ENCODE data around the gene PHLDB2. TPM values are rescaled to one million over a fixed set of nuclear protein-coding genes. Genes with fewer than 3 reads are reported as not detected.

The PHLDB2 gene
- total RNA-seq, 1 donor from 2014 or later, result 37.2 TPM

- Mint-ChIP-seq H3K9me3 (peaks cover 20% of the 10 kb centered on the region), H3K4me3 (no peak overlapping the region), H3K27me3 (ENCODE audit: low read depth) (no peaks in the 10 kb centered on the region), H3K27ac (no peak overlapping the region), H3K36me3 (peaks cover 3% of the 10 kb centered on the region), H3K4me1 (peaks cover 17% of the 10 kb centered on the region)
- TF ChIP-seq, protein P1, sequence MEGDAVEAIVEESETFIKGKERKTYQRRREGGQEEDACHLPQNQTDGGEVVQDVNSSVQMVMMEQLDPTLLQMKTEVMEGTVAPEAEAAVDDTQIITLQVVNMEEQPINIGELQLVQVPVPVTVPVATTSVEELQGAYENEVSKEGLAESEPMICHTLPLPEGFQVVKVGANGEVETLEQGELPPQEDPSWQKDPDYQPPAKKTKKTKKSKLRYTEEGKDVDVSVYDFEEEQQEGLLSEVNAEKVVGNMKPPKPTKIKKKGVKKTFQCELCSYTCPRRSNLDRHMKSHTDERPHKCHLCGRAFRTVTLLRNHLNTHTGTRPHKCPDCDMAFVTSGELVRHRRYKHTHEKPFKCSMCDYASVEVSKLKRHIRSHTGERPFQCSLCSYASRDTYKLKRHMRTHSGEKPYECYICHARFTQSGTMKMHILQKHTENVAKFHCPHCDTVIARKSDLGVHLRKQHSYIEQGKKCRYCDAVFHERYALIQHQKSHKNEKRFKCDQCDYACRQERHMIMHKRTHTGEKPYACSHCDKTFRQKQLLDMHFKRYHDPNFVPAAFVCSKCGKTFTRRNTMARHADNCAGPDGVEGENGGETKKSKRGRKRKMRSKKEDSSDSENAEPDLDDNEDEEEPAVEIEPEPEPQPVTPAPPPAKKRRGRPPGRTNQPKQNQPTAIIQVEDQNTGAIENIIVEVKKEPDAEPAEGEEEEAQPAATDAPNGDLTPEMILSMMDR (IDR thresholded peaks at IDR 0.05; ENCODE audit: unreplicated experiment), result no peak
- DNase-seq (ENCODE audit: low spot score in 2 of 2, unreplicated experiment in 2 of 2), result no peak
These were observed 35.7 kb upstream of the PHLDB2 start for GRCh38 chr3:111823341-111823855.

GRCh38 chr3:111824351-111824750, 34.7 kb upstream of the PHLDB2 start:
- Mint-ChIP-seq H3K27me3 (ENCODE audit: low read depth) (no peaks in the 10 kb centered on the region), H3K36me3 (peaks cover 3% of the 10 kb centered on the region), H3K9me3 (peaks cover 11% of the 10 kb centered on the region), H3K27ac (no peak overlapping the region), H3K4me1 (peaks cover 22% of the 10 kb centered on the region), H3K4me3 (no peak overlapping the region)
- TF ChIP-seq, protein P1 (IDR thresholded peaks at IDR 0.05; ENCODE audit: unreplicated experiment), result no peak
- no peak for DNase-seq (ENCODE audit: low spot score in 2 of 2, unreplicated experiment in 2 of 2)

DNA sequence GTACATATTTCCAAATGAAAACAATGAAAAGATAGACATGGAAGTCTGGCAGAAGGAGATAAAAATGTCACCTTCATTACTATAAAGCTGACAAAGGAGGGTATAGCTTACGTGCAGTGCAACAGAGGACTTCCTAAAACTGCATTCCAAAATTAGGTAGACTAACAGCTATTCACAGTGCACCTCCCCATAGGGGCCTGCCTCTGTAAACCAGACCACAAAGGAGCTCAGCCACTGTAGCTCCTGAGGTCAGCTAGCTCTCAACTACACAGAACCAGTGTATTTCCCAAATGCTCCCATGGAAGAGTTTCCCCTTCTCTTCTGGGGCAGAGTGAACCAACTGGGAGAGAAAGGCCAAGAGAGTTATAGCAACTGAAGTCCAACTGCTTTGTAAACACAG, 31.2 kb upstream of the PHLDB2 start:
- no peaks in the 10 kb centered on the region for H3K36me3 Mint-ChIP-seq
- H3K4me3 Mint-ChIP-seq, result no peak overlapping the region
- no peak overlapping the region for H3K27ac Mint-ChIP-seq
- no peaks in the 10 kb centered on the region for H3K27me3 Mint-ChIP-seq (ENCODE audit: low read depth)
- H3K4me1 Mint-ChIP-seq, result peaks cover 19% of the 10 kb centered on the region
- no peak for DNase-seq (ENCODE audit: low spot score in 2 of 2, unreplicated experiment in 2 of 2)
- no peaks in the 10 kb centered on the region for H3K9me3 Mint-ChIP-seq
- TF ChIP-seq, protein P1 (IDR thresholded peaks at IDR 0.05; ENCODE audit: unreplicated experiment), result no peak

DNA sequence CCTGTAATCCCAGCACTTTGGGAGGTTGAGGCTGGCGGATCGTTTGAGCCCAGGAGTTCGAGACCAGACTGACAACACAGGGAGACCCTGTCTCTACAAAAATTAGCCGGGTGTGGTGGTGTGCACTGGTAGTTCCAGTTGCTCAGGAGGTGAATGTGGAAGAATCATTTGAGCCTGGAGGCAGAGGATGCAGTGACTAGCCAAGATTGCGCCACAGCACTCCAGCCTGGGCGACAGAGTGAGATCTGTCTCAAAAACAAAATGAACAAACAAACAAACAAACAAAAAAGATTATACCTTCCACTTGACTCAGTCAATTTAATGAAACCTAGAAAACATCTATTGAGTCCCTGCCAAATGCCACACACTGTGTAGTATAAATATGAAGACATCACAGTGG, 30.5 kb upstream of the PHLDB2 start:
- Mint-ChIP-seq H3K27ac (no peak overlapping the region), H3K27me3 (ENCODE audit: low read depth) (no peaks in the 10 kb centered on the region), H3K4me1 (peaks cover 15% of the 10 kb centered on the region), H3K4me3 (no peak overlapping the region), H3K9me3 (no peaks in the 10 kb centered on the region), H3K36me3 (no peaks in the 10 kb centered on the region)
- TF ChIP-seq, protein P1 (IDR thresholded peaks at IDR 0.05; ENCODE audit: unreplicated experiment), result no peak
- DNase-seq (ENCODE audit: low spot score in 2 of 2, unreplicated experiment in 2 of 2), result no peak

DNA sequence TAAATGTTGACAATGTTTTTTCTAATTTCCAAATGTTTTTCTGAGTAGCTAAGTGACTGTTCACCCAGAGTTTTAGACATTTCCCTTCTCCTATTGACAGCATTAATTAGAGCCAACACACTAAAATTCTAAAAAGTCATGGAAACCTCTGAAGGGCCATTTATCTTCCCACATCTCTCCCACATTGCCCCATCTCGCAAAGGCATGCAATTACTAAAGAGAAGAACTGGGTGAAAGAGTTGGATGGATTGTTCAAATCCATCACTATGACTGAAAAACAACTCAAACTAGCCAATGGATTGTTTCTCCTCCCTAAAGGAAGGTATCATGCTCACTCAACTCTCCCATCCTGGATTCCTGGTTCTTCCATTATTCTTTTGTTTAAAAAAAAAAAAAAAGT, 30.0 kb upstream of the PHLDB2 start:
- Mint-ChIP-seq H3K27me3 (ENCODE audit: low read depth) (no peaks in the 10 kb centered on the region), H3K4me1 (peaks cover 10% of the 10 kb centered on the region), H3K9me3 (no peaks in the 10 kb centered on the region), H3K4me3 (no peak overlapping the region), H3K27ac (no peak overlapping the region), H3K36me3 (no peaks in the 10 kb centered on the region)
- TF ChIP-seq, protein P1 (IDR thresholded peaks at IDR 0.05; ENCODE audit: unreplicated experiment), result no peak
- no peak for DNase-seq (ENCODE audit: low spot score in 2 of 2, unreplicated experiment in 2 of 2)

- Mint-ChIP-seq H3K27me3 (ENCODE audit: low read depth) (no peaks in the 10 kb centered on the region), H3K27ac (no peak overlapping the region), H3K4me3 (no peak overlapping the region), H3K9me3 (no peaks in the 10 kb centered on the region), H3K36me3 (no peaks in the 10 kb centered on the region), H3K4me1 (peaks cover 6% of the 10 kb centered on the region)
- TF ChIP-seq, protein P1 (IDR thresholded peaks at IDR 0.05; ENCODE audit: unreplicated experiment), result no peak
- DNase-seq (ENCODE audit: low spot score in 2 of 2, unreplicated experiment in 2 of 2), result no peak
These were observed 27.2 kb upstream of the PHLDB2 start for GRCh38 chr3:111831840-111832239.
